ENCODE measurements around the gene EID2B. TPM values are rescaled to one million over a fixed set of nuclear protein-coding genes. Genes with fewer than 3 reads are reported as not detected.

The EID2B gene
- total RNA-seq, 6 donors from 2014 or later: 1.2 to 6.3 (median 2.4) TPM

- no peaks in the 10 kb centered on the region for H3K9me3 ChIP-seq
- TF ChIP-seq POLR2AphosphoS5 (IDR thresholded peaks at IDR 0.05) (no peak), EP300 (IDR thresholded peaks at IDR 0.05) (no peak), CTCF (IDR thresholded peaks at IDR 0.05) (no peak), POLR2A (IDR thresholded peaks at IDR 0.05) (no peak)
- DNase-seq: no peak
- no peak overlapping the region for H3K4me3 ChIP-seq
- peaks cover under 1 to 4% (median 1%) of the 10 kb centered on the region in 4 donors for H3K4me1 ChIP-seq
- H3K27me3 ChIP-seq: peaks cover 0 to 7% (median 3%) of the 10 kb centered on the region in 4 donors
- H3K36me3 ChIP-seq: no peaks in the 10 kb centered on the region
- H3K27ac ChIP-seq: no peak overlapping the region
- ATAC-seq (ENCODE audit: low FRiP score in 2 of 2): no peak
- 84 to 86% methylated on average over 8 of the region's 8 CpGs for WGBS, 2 donors
These were observed 11.8 kb downstream of the EID2B start for GRCh38 chr19:39520541-39521484.

GRCh38 chr19:39518975-39519374 is 13.7 kb downstream of the EID2B start:
- TF ChIP-seq CTCF (IDR thresholded peaks at IDR 0.05): no peak
- TF ChIP-seq EP300 (IDR thresholded peaks at IDR 0.05): no peak
- no peak for TF ChIP-seq POLR2A (IDR thresholded peaks at IDR 0.05)
- TF ChIP-seq POLR2AphosphoS5 (IDR thresholded peaks at IDR 0.05): no peak
- Histone ChIP-seq H3K4me1 (peaks cover 9 to 18% (median 12%) of the 10 kb centered on the region in 4 donors), H3K36me3 (no peaks in the 10 kb centered on the region), H3K27ac (no peak overlapping the region), H3K27me3 (peaks cover 0 to 25% (median 16%) of the 10 kb centered on the region in 4 donors), H3K4me3 (no peak overlapping the region), H3K9me3 (no peaks in the 10 kb centered on the region)
- no peak for ATAC-seq (ENCODE audit: low FRiP score in 2 of 2)
- DNase-seq: no peak
- 61 to 72% methylated on average over 9 of the region's 9 CpGs for WGBS, 2 donors

- no peaks in the 10 kb centered on the region for H3K36me3 ChIP-seq
- H3K9me3 ChIP-seq: no peaks in the 10 kb centered on the region
- H3K4me3 ChIP-seq: no peak overlapping the region
- 57 to 62% methylated on average over 5 of the region's 5 CpGs for WGBS, 2 donors
- peaks cover 0 to 29% (median 16%) of the 10 kb centered on the region in 4 donors for H3K27me3 ChIP-seq
- ATAC-seq (ENCODE audit: low FRiP score in 2 of 2): no peak
- H3K27ac ChIP-seq: no peak overlapping the region
- DNase-seq: no peak
- no peak for TF ChIP-seq CTCF (IDR thresholded peaks at IDR 0.05)
- TF ChIP-seq POLR2A (IDR thresholded peaks at IDR 0.05): no peak
- TF ChIP-seq EP300 (IDR thresholded peaks at IDR 0.05): no peak
- no peak for TF ChIP-seq POLR2AphosphoS5 (IDR thresholded peaks at IDR 0.05)
- H3K4me1 ChIP-seq: peaks cover 9 to 18% (median 12%) of the 10 kb centered on the region in 4 donors
These were observed 14.2 kb downstream of the EID2B start for GRCh38 chr19:39518458-39518857.

GRCh38 chr19:39517432-39517831 is 15.2 kb downstream of the EID2B start:
- Histone ChIP-seq H3K27ac (no peak overlapping the region), H3K27me3 (peaks cover 0 to 29% (median 16%) of the 10 kb centered on the region in 4 donors), H3K36me3 (no peaks in the 10 kb centered on the region), H3K4me3 (no peak overlapping the region), H3K9me3 (no peaks in the 10 kb centered on the region), H3K4me1 (peaks cover 9 to 18% (median 12%) of the 10 kb centered on the region in 4 donors)
- TF ChIP-seq EP300 (IDR thresholded peaks at IDR 0.05) (no peak), POLR2AphosphoS5 (IDR thresholded peaks at IDR 0.05) (no peak), CTCF (IDR thresholded peaks at IDR 0.05) (no peak), POLR2A (IDR thresholded peaks at IDR 0.05) (no peak)
- ATAC-seq (ENCODE audit: low FRiP score in 2 of 2) (no peak), DNase-seq (no peak)
- 79 to 87% methylated on average over 3 of the region's 3 CpGs for WGBS, 2 donors

All from upper lobe of left lung (tissue), 6 donors.